Motor neuron (in vitro differentiated cells): ENCODE data around the gene KDM4D. TPM values are rescaled to one million over a fixed set of nuclear protein-coding genes. Genes with fewer than 3 reads are reported as not detected.

ENCODE experiments used
- ATAC-seq, 8 experiments: fragments of 200-7000 bp; cut with Tn5 transposase; replicated peaks in 6 of 8; 2 replicates each; pipeline ENCODE4 v1.8.0; 2021; ENCODE audit warnings: mild to moderate bottlenecking in 8 of 8, moderate library complexity in 8 of 8
- H3K27ac ChIP-seq, 2 donors: fragments of 250-450 bp; sonication (Bioruptor Pico); 2 replicates each; pipeline ENCODE4 v1.9.0; 2021; ENCODE audit warnings: antibody characterized with exemption in 2 of 2, mild to moderate bottlenecking in 2 of 2, moderate library complexity in 1 of 2
- H3K4me1 ChIP-seq, 2 donors: fragments of 250-450 bp; sonication (Bioruptor Pico); replicated peaks in 1 of 2; 2 replicates each; pipeline ENCODE4 v1.6.1; 2021; ENCODE audit warnings: antibody characterized with exemption in 2 of 2, mild to moderate bottlenecking in 2 of 2, moderate library complexity in 1 of 2
- H3K4me3 ChIP-seq, 5 donors: fragments of 250-450 bp; sonication (Bioruptor Pico); 2 replicates each; pipeline ENCODE4 v1.9.0; 2021; ENCODE audit warnings: antibody characterized with exemption in 5 of 5, mild to moderate bottlenecking in 5 of 5, moderate library complexity in 4 of 5
- WGBS, 10 experiments: fragments of 450-650 bp; shearing (Covaris generic); methylation state at CpG; one replicate each; pipeline ENCODE4 v1.0.0; 2022; 5-methylcytosine and 5-hydroxymethylcytosine counted together
- in situ Hi-C, 9 experiments: fragments of 400-800 bp; cut with MboI; loops; one replicate each; pipeline ENCODE4 v1.15.0; 2021; ENCODE audit warnings: low sequenced_read_pairs in 9 of 9, low pct_unique_long_range_greater_than_20kb in 2 of 9; ENCODE audit not compliant: unreplicated experiment in 9 of 9
- total RNA-seq, 8 experiments: library from RNA; unstranded; fragments of 300-600 nt; gene quantifications; 2 replicates each; pipeline versions ENCODE4 v1.2.3 to v1.2.4, GENCODE V29; 2022

KDM4D gene
- total RNA-seq, 8 experiments from 2014 or later = 0.97 to 3.9 (median 2.3) TPM

DNA sequence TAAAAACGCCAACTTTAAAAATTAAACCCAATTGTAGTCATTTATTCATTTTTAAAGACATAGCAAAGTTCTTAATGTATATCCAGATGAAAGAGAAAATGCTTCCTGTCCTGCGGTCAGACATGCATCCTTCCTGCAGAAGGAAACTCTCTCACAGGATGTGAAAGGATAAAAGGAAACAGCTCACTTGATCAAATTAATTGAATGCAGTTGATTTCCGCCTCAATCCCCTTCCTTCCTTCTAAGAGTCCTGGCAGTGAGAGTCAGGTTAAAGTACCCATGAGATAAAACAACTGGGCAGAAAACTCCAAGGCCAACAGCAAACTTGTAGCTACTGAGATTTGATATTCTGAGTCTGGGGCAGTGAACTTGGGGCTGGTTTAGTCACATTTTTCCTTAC is 38.7 kb upstream of the KDM4D start:
- in situ Hi-C loops = no loop called here
- no peak overlapping the region for H3K27ac ChIP-seq
- 62 to 100% (median 86%) methylated on average over 1 to 3 of the region's 3 CpGs; no CpG with 5 or more reads in 1 of the 10 experiments for WGBS, 10 experiments

DNA sequence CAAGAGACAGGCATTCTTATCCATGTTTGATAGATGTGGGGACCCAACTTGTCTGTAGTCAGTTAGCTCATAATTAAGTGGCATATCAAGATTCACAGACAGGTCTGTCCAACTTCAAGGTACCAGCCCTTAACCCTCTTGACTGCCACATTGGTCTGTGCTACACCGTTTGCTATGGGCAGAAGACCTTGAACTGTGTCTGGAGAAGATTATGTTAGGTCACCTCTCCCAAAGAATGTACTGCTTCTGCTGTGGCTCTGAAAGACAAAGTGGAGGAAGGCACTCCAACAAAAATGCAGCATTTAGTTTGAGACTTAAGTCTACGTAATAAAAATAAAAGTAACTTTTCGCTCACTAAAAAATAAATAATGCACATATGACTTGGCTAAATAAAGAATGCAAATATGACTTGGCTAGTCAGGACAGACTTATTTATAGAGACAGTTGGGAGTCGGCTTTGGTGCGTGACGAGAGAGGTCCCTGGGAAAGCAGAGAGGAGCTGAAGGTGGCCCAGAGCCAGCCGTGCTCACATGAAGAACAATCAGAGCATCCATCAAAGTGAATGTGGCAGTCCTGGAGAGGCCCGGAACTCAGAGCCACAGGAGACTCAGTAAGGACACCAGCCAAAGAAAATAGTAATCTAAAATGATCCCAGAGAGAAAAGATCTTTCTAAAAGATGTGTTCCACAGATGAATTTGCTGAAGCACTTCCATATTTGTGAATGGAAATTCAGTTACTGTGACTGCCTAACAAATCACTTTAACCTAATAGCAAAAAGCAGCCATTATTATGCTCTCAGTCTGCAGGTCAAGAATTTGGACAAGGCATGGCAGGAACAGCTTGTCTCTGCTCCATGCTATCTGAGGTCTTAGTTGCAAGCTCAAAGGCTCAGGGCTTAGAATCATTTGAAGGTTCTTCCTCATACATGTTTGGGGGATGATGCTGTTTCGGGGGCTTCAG is 35.1 kb upstream of the KDM4D start:
- in situ Hi-C loops = no loop called here
- H3K4me3 ChIP-seq = no peak overlapping the region
- ATAC-seq = peak in 4 of 8 experiments; percentile 80 to 96 (median 94)
- 0 to 75% (median 40%) methylated on average over 2 to 9 of the region's 9 CpGs; no CpG with 5 or more reads in 1 of the 10 experiments for WGBS, 10 experiments
- H3K27ac ChIP-seq = no peak overlapping the region
- H3K4me1 ChIP-seq = peaks cover 13 to 21% of the 10 kb centered on the region in 2 donors

More for the DNA sequence above, 38.7 kb upstream of the KDM4D start:
- ATAC-seq = no peak
- H3K4me1 ChIP-seq = peaks cover 5% of the 10 kb centered on the region in 2 donors
- H3K4me3 ChIP-seq = no peak overlapping the region

DNA sequence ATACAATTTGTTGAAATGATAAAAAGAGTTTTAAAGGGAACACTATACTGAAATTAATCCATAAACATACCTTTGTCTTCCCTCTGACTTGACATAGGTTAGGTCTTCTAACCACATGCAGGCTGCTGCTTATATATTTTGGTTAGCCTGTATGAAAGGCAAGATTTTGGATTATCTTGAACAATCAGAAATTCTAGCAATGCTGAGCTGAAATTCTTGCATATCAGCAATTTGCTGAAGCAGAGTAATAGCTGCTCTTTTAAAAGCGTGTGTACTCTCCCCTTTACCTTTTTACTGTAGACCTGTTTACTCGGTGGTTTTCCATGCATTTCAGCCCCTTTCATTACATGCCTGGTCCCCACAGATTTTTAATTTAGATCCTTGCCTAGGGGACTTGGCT is 34.2 kb upstream of the KDM4D start:
- Histone ChIP-seq H3K4me3 (no peak overlapping the region), H3K4me1 (peaks cover 10 to 16% of the 10 kb centered on the region in 2 donors), H3K27ac (no peak overlapping the region)
- no peak for ATAC-seq
- in situ Hi-C loops = no loop called here
- 40 to 100% (median 81%) methylated on average over 1 to 2 of the region's 2 CpGs; no CpG with 5 or more reads in 1 of the 10 experiments for WGBS, 10 experiments

DNA sequence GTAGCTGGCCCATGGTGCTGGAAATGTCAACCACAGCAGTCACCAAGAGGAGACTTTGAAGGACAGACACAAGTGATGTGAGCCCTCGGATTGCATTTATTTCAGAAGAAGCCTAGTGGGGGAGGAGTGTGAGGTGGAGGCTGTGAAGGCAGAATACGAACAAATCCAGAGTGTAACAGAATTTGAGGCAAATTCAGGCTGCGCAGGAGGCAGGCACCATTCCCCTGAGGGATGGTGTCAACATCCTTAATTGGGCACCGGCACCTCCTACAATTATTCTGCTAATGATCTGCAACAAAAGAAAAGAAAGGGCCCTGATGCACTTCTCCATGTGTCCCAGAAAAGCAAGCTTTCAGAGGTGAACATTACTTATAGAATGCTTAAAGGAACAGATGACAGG is 32.4 kb upstream of the KDM4D start:
- ATAC-seq = peak in 4 of 8 experiments; percentile 41 to 94 (median 90)
- Histone ChIP-seq H3K27ac (no peak overlapping the region), H3K4me1 (peaks cover 9 to 16% of the 10 kb centered on the region in 2 donors), H3K4me3 (no peak overlapping the region)
- WGBS, 10 experiments = 3 to 82% (median 40%) methylated on average over 1 to 4 of the region's 4 CpGs; no CpG with 5 or more reads in 3 of the 10 experiments
- in situ Hi-C loops = no loop called here

DNA sequence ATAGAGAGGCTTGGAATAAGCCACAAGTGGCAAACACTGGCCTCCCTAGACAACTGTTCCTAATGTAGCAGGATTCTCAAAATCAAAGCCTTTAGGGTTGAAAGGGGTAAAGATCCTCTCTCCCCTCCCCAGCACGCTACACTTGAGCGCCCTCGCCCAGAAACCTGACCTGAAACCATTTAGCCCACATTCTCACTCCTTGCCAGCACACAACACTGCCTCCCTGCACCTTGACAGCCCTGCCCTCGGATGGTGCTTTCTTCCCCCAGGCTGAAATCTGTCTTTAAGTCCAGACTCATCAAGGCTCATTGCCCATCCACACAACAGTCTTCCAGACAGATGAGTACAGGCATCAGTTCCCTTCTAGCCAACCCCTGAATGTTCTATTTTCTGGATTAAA is 26.7 kb upstream of the KDM4D start:
- WGBS, 10 experiments = 70 to 100% (median 75%) methylated on average over 1 to 4 of the region's 4 CpGs; no CpG with 5 or more reads in 3 of the 10 experiments
- no peak for ATAC-seq
- peaks cover 0 to under 1% of the 10 kb centered on the region in 2 donors for H3K4me1 ChIP-seq
- H3K4me3 ChIP-seq = no peak overlapping the region
- in situ Hi-C loops = no loop called here
- no peak overlapping the region for H3K27ac ChIP-seq

DNA sequence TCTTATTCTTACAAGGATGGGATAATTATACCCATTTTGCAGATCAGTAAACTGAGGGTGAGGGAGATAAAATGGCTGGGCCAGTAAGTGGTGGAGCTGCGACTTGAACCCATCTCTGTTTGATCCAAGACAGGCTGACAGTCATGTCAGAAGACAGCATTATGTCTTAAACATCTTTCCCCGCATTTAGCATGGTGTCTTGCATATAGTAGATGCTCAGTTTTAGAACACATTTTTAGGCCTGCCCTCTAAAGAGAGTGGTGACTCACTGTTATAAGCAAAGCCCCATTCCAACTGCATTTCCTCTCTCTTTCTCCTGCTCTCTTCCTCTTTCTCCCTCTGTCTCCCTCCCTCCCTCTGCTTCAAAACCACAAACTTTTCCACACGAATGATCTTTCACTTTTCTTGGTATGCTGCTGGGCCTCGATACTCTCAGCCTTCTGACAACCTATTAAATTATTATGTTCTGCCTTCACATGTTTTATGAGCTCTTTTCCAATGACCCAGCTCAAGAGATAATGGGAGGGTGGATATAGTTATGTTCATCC is 25.4 kb upstream of the KDM4D start:
- Histone ChIP-seq H3K4me1 (no peaks in the 10 kb centered on the region), H3K27ac (no peak overlapping the region), H3K4me3 (no peak overlapping the region)
- in situ Hi-C loops = no loop called here
- peak in 2 of 8 experiments; percentile 42 to 57 for ATAC-seq
- 0 to 100% (median 78%) methylated on average over 1 to 4 of the region's 4 CpGs for WGBS, 10 experiments

DNA sequence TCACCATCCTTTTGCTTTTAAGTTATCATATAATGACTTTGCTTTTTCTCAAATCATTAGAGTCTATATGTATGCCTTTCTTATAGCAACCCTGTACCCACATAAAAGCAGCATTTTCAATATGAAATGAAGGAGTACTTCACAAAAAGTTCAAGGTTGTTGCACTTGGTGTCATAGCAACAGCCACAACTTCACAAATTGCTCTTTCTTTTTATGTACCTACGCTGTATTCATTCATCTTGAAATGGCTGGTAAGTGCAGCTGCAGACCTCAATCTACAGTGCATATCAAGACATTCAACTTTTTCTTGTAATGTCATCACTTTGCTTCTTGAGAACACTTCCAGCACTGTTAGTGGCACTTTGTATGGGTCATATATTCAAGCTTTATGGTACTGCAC is 18.8 kb upstream of the KDM4D start:
- Histone ChIP-seq H3K4me3 (no peak overlapping the region), H3K27ac (no peak overlapping the region), H3K4me1 (no peaks in the 10 kb centered on the region)
- 29 to 100% (median 80%) methylated on average over 1 of the region's 1 CpG; no CpG with 5 or more reads in 2 of the 10 experiments for WGBS, 10 experiments
- no peak for ATAC-seq
- in situ Hi-C loops = loop anchor here in 1 of 9 experiments (25.0 kb wide), 1 partner anchor 808 kb away; no protein-coding TSS in a partner anchor

DNA sequence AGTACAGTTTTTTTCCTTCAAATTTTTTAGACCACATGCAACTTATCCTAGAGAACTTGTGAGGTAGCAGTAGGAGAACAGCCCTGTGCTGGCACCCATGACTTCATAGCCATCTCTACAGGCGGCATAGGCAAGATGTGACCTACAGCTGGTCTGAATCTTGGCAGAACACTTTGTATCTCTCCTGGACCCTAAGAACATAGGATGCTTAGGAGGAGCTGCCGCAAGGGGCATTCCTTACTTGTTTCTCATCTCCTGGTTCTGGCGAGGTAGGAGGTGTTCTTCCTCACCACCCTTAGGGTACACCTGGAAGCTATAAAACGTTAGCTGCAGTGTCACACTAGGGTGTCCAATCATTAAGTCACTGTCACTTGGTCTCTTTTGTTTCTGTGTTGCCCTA is 16.5 kb upstream of the KDM4D start:
- WGBS, 10 experiments = 0 to 54% (median 43%) methylated on average over 1 to 4 of the region's 4 CpGs; no CpG with 5 or more reads in 2 of the 10 experiments
- no peaks in the 10 kb centered on the region for H3K4me1 ChIP-seq
- ATAC-seq = no peak
- in situ Hi-C loops = loop anchor here in 1 of 9 experiments (25.0 kb wide), 1 partner anchor 805 kb away; no protein-coding TSS in a partner anchor
- H3K4me3 ChIP-seq = no peak overlapping the region
- H3K27ac ChIP-seq = no peak overlapping the region

DNA sequence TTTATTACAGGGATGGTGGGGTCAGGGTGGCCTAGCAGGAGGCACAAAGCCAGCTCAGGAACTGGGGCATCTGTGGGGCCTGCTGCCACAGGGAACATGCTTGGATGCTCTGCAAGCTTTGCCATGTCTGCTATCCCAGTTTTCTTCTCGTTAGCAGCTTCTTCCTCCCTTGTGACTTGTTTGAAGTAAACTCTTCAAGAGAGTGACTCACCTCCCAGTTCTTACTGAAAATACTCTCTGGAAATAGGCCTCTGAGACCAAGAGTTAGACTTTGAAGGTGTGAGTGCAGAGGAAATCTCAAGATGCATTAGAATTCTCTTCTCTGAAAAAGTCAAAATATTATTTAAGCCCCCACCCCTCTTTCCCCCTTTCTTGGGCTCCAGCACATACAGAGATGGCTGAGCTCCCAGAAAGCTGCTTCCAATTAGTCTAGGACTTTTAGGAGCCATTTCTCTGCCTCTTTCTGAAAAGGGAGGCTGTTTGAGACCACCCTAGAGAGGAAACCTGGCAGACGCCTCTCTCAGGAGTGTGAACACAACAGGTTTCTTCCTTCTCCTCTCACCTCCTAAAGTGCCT is 15.3 kb upstream of the KDM4D start:
- in situ Hi-C loops = loop anchor here in 1 of 9 experiments (25.0 kb wide), 1 partner anchor 804 kb away; no protein-coding TSS in a partner anchor
- Histone ChIP-seq H3K27ac (no peak overlapping the region), H3K4me3 (no peak overlapping the region), H3K4me1 (no peaks in the 10 kb centered on the region)
- peak in 1 of 8 experiments; percentile 50 for ATAC-seq
- 0 to 83% (median 71%) methylated on average over 1 to 2 of the region's 2 CpGs; no CpG with 5 or more reads in 4 of the 10 experiments for WGBS, 10 experiments

DNA sequence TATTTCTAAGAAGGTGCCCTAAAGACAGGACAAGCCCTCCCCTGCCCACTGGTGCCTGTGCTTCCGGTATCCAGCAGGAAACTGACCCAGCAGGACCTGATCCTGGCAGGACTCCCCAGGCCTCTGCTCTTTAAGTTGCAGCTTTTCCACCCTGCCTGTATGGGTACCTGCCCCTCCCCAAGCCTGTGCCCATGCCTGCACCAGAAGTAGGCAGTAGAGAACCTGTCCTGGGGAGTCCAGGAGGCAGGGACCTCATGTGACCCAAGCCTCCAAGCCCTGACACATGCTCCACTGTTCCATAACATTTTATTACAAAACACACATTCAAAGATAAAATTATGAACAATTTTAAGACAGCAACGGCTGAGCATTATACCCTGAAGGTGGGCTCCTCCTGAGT is 14.3 kb upstream of the KDM4D start:
- Histone ChIP-seq H3K4me3 (no peak overlapping the region), H3K27ac (no peak overlapping the region), H3K4me1 (no peaks in the 10 kb centered on the region)
- 67 to 100% (median 100%) methylated on average over 1 to 2 of the region's 2 CpGs; no CpG with 5 or more reads in 6 of the 10 experiments for WGBS, 10 experiments
- in situ Hi-C loops = loop anchor here in 1 of 9 experiments (25.0 kb wide), 1 partner anchor 803 kb away; no protein-coding TSS in a partner anchor
- no peak for ATAC-seq

DNA sequence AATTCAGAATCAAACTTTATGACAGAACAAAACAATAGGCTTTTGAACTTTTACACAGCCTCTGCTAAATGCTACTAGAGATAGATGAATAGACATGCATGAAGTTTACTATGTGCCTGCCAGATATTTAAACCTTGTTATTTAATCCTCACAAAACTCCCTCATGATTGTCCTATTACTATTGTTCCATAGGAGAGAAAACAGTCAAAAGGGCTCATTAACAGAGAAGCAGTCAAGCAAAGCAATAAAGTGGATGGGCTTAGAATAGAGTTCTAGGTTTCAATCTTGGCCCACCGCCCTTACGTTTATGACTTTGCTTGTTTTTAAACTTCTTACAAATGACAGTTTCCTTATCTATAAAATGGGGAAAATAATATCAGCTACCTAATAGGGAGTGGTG is 13.0 kb upstream of the KDM4D start:
- WGBS, 10 experiments = 90 to 100% (median 100%) methylated on average over 2 of the region's 2 CpGs; no CpG with 5 or more reads in 2 of the 10 experiments

DNA sequence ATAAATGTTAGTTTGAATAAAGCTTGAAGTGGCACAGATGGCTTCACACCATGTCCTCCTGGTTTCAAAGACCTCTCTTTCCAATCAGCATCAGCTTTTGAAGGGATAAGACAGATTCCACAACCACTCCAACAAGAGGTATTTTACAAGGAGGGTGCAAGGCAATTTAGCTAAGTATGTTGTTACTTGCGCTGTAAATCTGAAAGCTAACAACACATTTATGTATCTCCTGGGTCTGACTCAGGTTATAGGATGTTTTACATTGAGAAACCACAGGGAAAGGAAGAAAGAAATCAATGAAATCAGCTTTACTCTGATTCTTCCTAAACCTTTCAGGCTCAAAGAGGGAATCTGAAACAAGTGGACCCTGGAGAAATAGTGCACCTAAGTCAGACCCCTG is 12.3 kb upstream of the KDM4D start:
- WGBS, 10 experiments = 83 to 100% (median 100%) methylated on average over 1 of the region's 1 CpG; no CpG with 5 or more reads in 4 of the 10 experiments
- Histone ChIP-seq H3K27ac (no peak overlapping the region), H3K4me3 (no peak overlapping the region), H3K4me1 (no peaks in the 10 kb centered on the region)
- in situ Hi-C loops = loop anchor here in 1 of 9 experiments (25.0 kb wide), 1 partner anchor 801 kb away; no protein-coding TSS in a partner anchor
- ATAC-seq = no peak

More for the DNA sequence above, 13.0 kb upstream of the KDM4D start:
- Histone ChIP-seq H3K4me3 (no peak overlapping the region), H3K4me1 (no peaks in the 10 kb centered on the region), H3K27ac (no peak overlapping the region)
- no peak for ATAC-seq
- in situ Hi-C loops = loop anchor here in 1 of 9 experiments (25.0 kb wide), 1 partner anchor 802 kb away; no protein-coding TSS in a partner anchor
